WTC11 (cell line): ENCODE results near the gene LTA4H. TPM values are rescaled to one million over a fixed set of nuclear protein-coding genes. Genes with fewer than 3 reads are reported as not detected.
"Not testable (repeated sequence)": the region's sequence is repeated elsewhere in the genome, so short reads cannot be mapped to it uniquely, and the experiment has no call there.

ENCODE experiments used
- ATAC-seq: fragments of 200-7000 bp; cut with Tn5 transposase; 2 replicates; pipeline ENCODE4 v1.10.0; 2021; ENCODE audit warnings: mild to moderate bottlenecking, moderate library complexity
- CTCF ChIA-PET: fragments of 300-600 bp; sonication (Branson Sonifier 250); formaldehyde crosslinking; loops from one replicate; lab custom pipeline; 2021; ENCODE audit warnings: antibody characterized with exemption; lab: Charles Lee
- POLR2A ChIA-PET: fragments of 350-600 bp; sonication (Branson Sonifier 250); formaldehyde crosslinking; loops from one replicate; lab custom pipeline; 2021; ENCODE audit warnings: antibody characterized with exemption; lab: Charles Lee
- DNase-seq: peaks from one replicate; pipeline ENCODE4 v3.0.0; 2021; ENCODE audit warnings: low spot score
- H3K27ac Mint-ChIP-seq: 2 replicates; pipeline ENCODE4 v1.8.0; 2021; ENCODE audit warnings: mixed read lengths
- H3K27me3 Mint-ChIP-seq: 2 replicates; pipeline ENCODE4 v1.8.0; 2021; ENCODE audit warnings: low read depth, mild to moderate bottlenecking, moderate library complexity, mixed read lengths
- H3K36me3 Mint-ChIP-seq: 2 replicates; pipeline ENCODE4 v1.8.0; 2021; ENCODE audit warnings: mixed read lengths
- H3K4me1 Mint-ChIP-seq: 2 replicates; pipeline ENCODE4 v1.8.0; 2022; ENCODE audit warnings: mixed read lengths
- H3K4me3 Mint-ChIP-seq: 2 replicates; pipeline ENCODE4 v1.8.0; 2021; ENCODE audit warnings: mild to moderate bottlenecking, moderate library complexity, mixed read lengths
- H3K9me3 Mint-ChIP-seq: 2 replicates; pipeline ENCODE4 v1.8.0; 2021; ENCODE audit warnings: mixed read lengths
- PRRX2 ChIP-seq: fragments of 250-450 bp; sonication (Bioruptor Pico); IDR thresholded peaks from 2 replicates; pipeline ENCODE4 v1.8.0; 2021; ENCODE audit warnings: mild to moderate bottlenecking
- RELA ChIP-seq: sonication (generic); formaldehyde crosslinking; IDR thresholded peaks from 2 replicates; pipeline ENCODE4 v1.8.1; 2022; ENCODE audit warnings: missing genetic modification reagents, mild to moderate bottlenecking, borderline replicate concordance
- RORB ChIP-seq: fragments of 250-450 bp; sonication (Bioruptor Pico); IDR thresholded peaks from 2 replicates; pipeline ENCODE4 v1.9.0; 2021; ENCODE audit warnings: mild to moderate bottlenecking
- SMAD3 ChIP-seq: sonication (generic); formaldehyde crosslinking; IDR thresholded peaks from 2 replicates; pipeline ENCODE4 v1.8.0; 2022; ENCODE audit warnings: missing genetic modification reagents, mild to moderate bottlenecking, borderline replicate concordance
- SMAD4 ChIP-seq: sonication (generic); formaldehyde crosslinking; IDR thresholded peaks from 2 replicates; pipeline ENCODE4 v1.8.0; 2022; ENCODE audit warnings: mild to moderate bottlenecking, missing genetic modification reagents
- SP1 ChIP-seq: sonication (generic); formaldehyde crosslinking; conservative IDR thresholded peaks from 2 replicates; pipeline ENCODE4 v1.8.1; 2022; ENCODE audit warnings: missing genetic modification reagents
- TEAD1 ChIP-seq: sonication (generic); formaldehyde crosslinking; IDR thresholded peaks from 2 replicates; pipeline ENCODE4 v1.8.0; 2022; ENCODE audit warnings: mild to moderate bottlenecking, missing genetic modification reagents
- TEAD4 ChIP-seq: sonication (generic); formaldehyde crosslinking; IDR thresholded peaks from 2 replicates; pipeline ENCODE4 v1.8.0; 2022; ENCODE audit warnings: mild to moderate bottlenecking, missing genetic modification reagents
- TP53 ChIP-seq: sonication (generic); formaldehyde crosslinking; IDR thresholded peaks from 2 replicates; pipeline ENCODE4 v1.8.1; 2023; ENCODE audit warnings: mild to moderate bottlenecking, missing genetic modification reagents
- ZBTB21 ChIP-seq: sonication (generic); formaldehyde crosslinking; IDR thresholded peaks from 2 replicates; pipeline ENCODE4 v1.8.1; 2023; ENCODE audit warnings: mild to moderate bottlenecking, missing genetic modification reagents, borderline replicate concordance
- ZNF263 ChIP-seq: sonication (generic); formaldehyde crosslinking; IDR thresholded peaks from 2 replicates; pipeline ENCODE4 v1.8.1; 2022; ENCODE audit warnings: low read depth, mild to moderate bottlenecking, moderate library complexity, missing genetic modification reagents
- ZNF396 ChIP-seq: fragments of 250-450 bp; sonication (Bioruptor Pico); IDR thresholded peaks from 2 replicates; pipeline ENCODE4 v1.8.0; 2021; ENCODE audit warnings: mild to moderate bottlenecking, moderate library complexity, borderline replicate concordance
- total RNA-seq: library from RNA; stranded (reverse); gene quantifications from 3 replicates; pipeline ENCODE4 v1.2.3, GENCODE V29; 2021
- TF ChIP-seq, protein P1 (sequence below): fragments of 250-450 bp; sonication (Bioruptor Pico); IDR thresholded peaks from 2 replicates; pipeline ENCODE4 v1.9.0; 2021; ENCODE audit warnings: moderate library complexity, mild to moderate bottlenecking, inconsistent platforms, borderline replicate concordance
- TF ChIP-seq, protein P2 (sequence below): fragments of 250-450 bp; sonication (Bioruptor Pico); IDR thresholded peaks from 2 replicates; pipeline ENCODE4 v1.9.0; 2021; ENCODE audit warnings: mild to moderate bottlenecking, borderline replicate concordance
- TF ChIP-seq, protein P3 (sequence below): sonication (generic); formaldehyde crosslinking; IDR thresholded peaks from 2 replicates; pipeline ENCODE4 v1.8.1; 2023; ENCODE audit warnings: mild to moderate bottlenecking, missing genetic modification reagents, moderate library complexity
- TF ChIP-seq, protein P4 (sequence below): sonication (generic); formaldehyde crosslinking; IDR thresholded peaks from 2 replicates; pipeline ENCODE4 v1.8.0; 2022; ENCODE audit warnings: mild to moderate bottlenecking, missing genetic modification reagents
- TF ChIP-seq, protein P5 (sequence below): fragments of 250-450 bp; sonication (Bioruptor Pico); IDR thresholded peaks from 2 replicates; pipeline ENCODE4 v1.8.0; 2021; ENCODE audit warnings: mild to moderate bottlenecking

Gene LTA4H
- total RNA-seq, 1 experiment from 2014 or later, result 134 TPM

DNA sequence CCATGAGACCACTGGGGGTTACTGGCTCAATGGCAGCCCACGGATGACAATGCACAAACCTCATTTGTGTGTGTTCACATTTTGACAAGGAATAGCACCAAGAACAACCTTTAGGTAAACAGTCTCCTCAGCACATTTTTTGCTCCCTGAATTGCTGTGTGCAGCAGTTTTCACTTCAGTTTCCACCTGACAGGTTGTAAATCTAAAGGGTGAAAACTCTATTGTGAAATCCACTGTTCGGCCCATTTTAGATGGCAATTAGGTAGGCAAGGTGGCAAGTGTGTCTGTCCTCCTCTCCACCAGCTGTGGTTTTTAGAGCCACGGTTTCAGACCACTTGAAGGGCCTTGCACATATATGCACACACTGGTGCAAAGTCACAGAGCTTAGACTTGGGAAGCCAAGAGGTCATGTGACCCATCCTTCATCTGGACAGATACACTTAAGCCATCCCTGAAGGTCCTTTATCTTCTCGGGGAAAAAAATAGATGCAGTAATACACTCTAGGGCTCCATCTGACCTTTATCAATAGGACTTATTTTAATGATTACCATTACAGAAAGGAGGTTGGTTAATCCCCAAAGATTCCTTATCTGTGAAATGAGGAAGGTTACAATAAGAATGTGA lies 62.4 kb downstream of the LTA4H start:
- ATAC-seq (no peak), DNase-seq (no peak)
- CTCF ChIA-PET, result interaction anchor here (1.3 kb wide), 1 partner anchor 16 kb away, joined by 4 read pairs; no protein-coding TSS in a partner anchor

DNA sequence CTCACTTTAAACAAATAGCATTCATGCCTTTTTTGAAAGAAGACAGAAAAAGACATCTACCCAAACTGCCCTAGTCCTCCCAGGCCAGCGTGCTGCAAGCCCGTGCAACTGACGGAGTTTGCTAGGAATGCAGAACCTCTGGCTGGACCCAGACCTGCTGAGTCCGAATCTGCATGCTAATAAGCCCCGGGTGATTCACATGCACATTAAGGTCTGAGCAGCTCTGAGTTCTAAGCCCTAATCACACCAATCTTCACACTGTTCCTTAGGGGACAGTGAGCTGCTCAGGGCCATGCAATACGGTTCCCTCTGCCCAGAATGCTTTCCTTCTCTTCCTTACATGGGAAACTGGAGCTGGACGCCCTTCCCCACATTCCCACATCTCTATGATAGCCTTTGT lies 64.5 kb downstream of the LTA4H start:
- CTCF ChIA-PET, result interaction anchor here (0.6 to 2.1 kb wide), 4 partner anchors 12 to 28 kb away, joined by 3 to 14 read pairs (median 4); no protein-coding TSS in a partner anchor
- TF ChIP-seq TP53 (CRISPR knock-in tag) (no peak), ZNF396 (CRISPR knock-in tag) (peak; percentile 72; the same call in 1 of the 2 replicates), TEAD1 (peak; percentile 78; the same call in 1 of the 2 replicates), TEAD4 (no peak), PRRX2 (CRISPR knock-in tag) (no peak), ZBTB21 (CRISPR knock-in tag) (no peak), RELA (CRISPR knock-in tag) (no peak), RORB (CRISPR knock-in tag) (no peak), ZNF263 (CRISPR knock-in tag) (no peak), SMAD3 (CRISPR knock-in tag) (no peak), SP1 (no peak)
- TF ChIP-seq, protein P1, sequence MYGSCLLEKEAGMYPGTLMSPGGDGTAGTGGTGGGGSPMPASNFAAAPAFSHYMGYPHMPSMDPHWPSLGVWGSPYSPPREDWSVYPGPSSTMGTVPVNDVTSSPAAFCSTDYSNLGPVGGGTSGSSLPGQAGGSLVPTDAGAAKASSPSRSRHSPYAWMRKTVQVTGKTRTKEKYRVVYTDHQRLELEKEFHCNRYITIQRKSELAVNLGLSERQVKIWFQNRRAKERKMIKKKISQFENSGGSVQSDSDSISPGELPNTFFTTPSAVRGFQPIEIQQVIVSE (CRISPR knock-in tag), result no peak
- TF ChIP-seq, protein P2, sequence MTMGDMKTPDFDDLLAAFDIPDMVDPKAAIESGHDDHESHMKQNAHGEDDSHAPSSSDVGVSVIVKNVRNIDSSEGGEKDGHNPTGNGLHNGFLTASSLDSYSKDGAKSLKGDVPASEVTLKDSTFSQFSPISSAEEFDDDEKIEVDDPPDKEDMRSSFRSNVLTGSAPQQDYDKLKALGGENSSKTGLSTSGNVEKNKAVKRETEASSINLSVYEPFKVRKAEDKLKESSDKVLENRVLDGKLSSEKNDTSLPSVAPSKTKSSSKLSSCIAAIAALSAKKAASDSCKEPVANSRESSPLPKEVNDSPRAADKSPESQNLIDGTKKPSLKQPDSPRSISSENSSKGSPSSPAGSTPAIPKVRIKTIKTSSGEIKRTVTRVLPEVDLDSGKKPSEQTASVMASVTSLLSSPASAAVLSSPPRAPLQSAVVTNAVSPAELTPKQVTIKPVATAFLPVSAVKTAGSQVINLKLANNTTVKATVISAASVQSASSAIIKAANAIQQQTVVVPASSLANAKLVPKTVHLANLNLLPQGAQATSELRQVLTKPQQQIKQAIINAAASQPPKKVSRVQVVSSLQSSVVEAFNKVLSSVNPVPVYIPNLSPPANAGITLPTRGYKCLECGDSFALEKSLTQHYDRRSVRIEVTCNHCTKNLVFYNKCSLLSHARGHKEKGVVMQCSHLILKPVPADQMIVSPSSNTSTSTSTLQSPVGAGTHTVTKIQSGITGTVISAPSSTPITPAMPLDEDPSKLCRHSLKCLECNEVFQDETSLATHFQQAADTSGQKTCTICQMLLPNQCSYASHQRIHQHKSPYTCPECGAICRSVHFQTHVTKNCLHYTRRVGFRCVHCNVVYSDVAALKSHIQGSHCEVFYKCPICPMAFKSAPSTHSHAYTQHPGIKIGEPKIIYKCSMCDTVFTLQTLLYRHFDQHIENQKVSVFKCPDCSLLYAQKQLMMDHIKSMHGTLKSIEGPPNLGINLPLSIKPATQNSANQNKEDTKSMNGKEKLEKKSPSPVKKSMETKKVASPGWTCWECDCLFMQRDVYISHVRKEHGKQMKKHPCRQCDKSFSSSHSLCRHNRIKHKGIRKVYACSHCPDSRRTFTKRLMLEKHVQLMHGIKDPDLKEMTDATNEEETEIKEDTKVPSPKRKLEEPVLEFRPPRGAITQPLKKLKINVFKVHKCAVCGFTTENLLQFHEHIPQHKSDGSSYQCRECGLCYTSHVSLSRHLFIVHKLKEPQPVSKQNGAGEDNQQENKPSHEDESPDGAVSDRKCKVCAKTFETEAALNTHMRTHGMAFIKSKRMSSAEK (CRISPR knock-in tag), result no peak
- TF ChIP-seq, protein P3, sequence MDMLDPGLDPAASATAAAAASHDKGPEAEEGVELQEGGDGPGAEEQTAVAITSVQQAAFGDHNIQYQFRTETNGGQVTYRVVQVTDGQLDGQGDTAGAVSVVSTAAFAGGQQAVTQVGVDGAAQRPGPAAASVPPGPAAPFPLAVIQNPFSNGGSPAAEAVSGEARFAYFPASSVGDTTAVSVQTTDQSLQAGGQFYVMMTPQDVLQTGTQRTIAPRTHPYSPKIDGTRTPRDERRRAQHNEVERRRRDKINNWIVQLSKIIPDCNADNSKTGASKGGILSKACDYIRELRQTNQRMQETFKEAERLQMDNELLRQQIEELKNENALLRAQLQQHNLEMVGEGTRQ (CRISPR knock-in tag), result no peak
- TF ChIP-seq, protein P4, sequence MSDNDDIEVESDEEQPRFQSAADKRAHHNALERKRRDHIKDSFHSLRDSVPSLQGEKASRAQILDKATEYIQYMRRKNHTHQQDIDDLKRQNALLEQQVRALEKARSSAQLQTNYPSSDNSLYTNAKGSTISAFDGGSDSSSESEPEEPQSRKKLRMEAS (CRISPR knock-in tag), result peak; percentile 61; the same call in 1 of the 2 replicates
- TF ChIP-seq, protein P5, sequence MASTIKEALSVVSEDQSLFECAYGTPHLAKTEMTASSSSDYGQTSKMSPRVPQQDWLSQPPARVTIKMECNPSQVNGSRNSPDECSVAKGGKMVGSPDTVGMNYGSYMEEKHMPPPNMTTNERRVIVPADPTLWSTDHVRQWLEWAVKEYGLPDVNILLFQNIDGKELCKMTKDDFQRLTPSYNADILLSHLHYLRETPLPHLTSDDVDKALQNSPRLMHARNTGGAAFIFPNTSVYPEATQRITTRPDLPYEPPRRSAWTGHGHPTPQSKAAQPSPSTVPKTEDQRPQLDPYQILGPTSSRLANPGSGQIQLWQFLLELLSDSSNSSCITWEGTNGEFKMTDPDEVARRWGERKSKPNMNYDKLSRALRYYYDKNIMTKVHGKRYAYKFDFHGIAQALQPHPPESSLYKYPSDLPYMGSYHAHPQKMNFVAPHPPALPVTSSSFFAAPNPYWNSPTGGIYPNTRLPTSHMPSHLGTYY (CRISPR knock-in tag), result no peak
- no peak overlapping the region for H3K4me3 Mint-ChIP-seq

More for the DNA sequence above, 62.4 kb downstream of the LTA4H start:
- peaks cover 10% of the 10 kb centered on the region for H3K36me3 Mint-ChIP-seq
- H3K27ac Mint-ChIP-seq, result no peak overlapping the region
- peaks cover 11% of the 10 kb centered on the region for H3K9me3 Mint-ChIP-seq
- POLR2A ChIA-PET, result no interaction called here
- no peak overlapping the region for H3K4me3 Mint-ChIP-seq
- peaks cover 4% of the 10 kb centered on the region; the same call in 1 of the 2 replicates for H3K27me3 Mint-ChIP-seq
- TF ChIP-seq, protein P3 (CRISPR knock-in tag), result 0 out of 2 replicates have a peak, but pooled peaks have one; percentile 41
- no peak for TF ChIP-seq SMAD4 (CRISPR knock-in tag)
- H3K4me1 Mint-ChIP-seq, result peaks cover 29% of the 10 kb centered on the region

DNA sequence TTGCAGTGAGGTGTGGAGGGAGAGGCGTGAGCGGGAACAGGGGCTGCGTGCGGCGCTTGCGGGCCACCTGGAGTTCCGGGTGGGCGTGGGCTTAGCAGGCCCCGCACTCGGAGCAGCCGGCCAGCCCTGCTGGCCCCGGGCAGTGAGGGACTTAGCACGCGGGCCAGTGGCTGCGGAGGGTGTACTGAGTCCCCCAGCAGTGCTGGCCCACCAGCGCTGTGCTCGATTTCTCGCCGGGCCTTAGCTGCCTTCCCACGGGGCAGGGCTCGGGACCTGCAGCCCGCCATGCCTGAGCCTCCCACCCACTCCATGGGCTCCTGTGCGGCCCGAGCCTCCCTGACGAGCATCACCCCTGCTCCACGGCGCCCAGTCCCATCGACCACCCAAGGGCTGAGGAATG lies 66.3 kb downstream of the LTA4H start:
- ATAC-seq, H3K27me3 Mint-ChIP-seq, H3K36me3 Mint-ChIP-seq, H3K4me3 Mint-ChIP-seq, CTCF ChIA-PET, DNase-seq, H3K27ac Mint-ChIP-seq: not testable (repeated sequence)
- POLR2A ChIA-PET, result interaction anchor here (0.7 kb wide), 1 partner anchor 18 kb away, joined by 4 read pairs; no protein-coding TSS in a partner anchor
- peaks cover 11% of the 10 kb centered on the region for H3K9me3 Mint-ChIP-seq
- H3K4me1 Mint-ChIP-seq, result peaks cover 26% of the 10 kb centered on the region

More for the DNA sequence above, 64.5 kb downstream of the LTA4H start:
- peaks cover 4% of the 10 kb centered on the region; the same call in 1 of the 2 replicates for H3K27me3 Mint-ChIP-seq
- ATAC-seq (peak; percentile 99), DNase-seq (peak; percentile 63)
- H3K9me3 Mint-ChIP-seq, result peaks cover 11% of the 10 kb centered on the region
- peaks cover 21% of the 10 kb centered on the region for H3K4me1 Mint-ChIP-seq
- peaks cover 10% of the 10 kb centered on the region for H3K36me3 Mint-ChIP-seq
- H3K27ac Mint-ChIP-seq, result peak overlapping the region; percentile 87
- POLR2A ChIA-PET, result interaction anchor here (1.1 kb wide), 1 partner anchor 27 kb away, joined by 5 read pairs; no protein-coding TSS in a partner anchor
